MM.1S (cell line): ENCODE results near the gene S100B.

Experiments
- DNase-seq: peaks from one replicate; pipeline ENCODE4 v3.0.0-alpha.2; 2015
- H2AFZ ChIP-seq: fragments of 300-600 bp; sonication (generic); 2 replicates; pipeline ENCODE4 v1.6.0; 2016; ENCODE audit warnings: antibody characterized with exemption, low read length
- H3F3A ChIP-seq: fragments of 300-600 bp; sonication (generic); 2 replicates; pipeline ENCODE4 v1.6.1; 2016; ENCODE audit warnings: mild to moderate bottlenecking, antibody characterized with exemption, low read length, moderate library complexity, mixed read lengths; ENCODE audit not compliant: insufficient read depth
- H3K27ac ChIP-seq: fragments of 300-600 bp; sonication (generic); 2 replicates; pipeline ENCODE4 v1.5.1; 2016; ENCODE audit warnings: mild to moderate bottlenecking, low read length
- H3K27me3 ChIP-seq: fragments of 300-600 bp; sonication (generic); replicated peaks from 2 replicates; pipeline ENCODE4 v1.6.0; 2016; ENCODE audit warnings: low read length; ENCODE audit not compliant: insufficient read depth
- H3K36me3 ChIP-seq: fragments of 300-600 bp; sonication (generic); replicated peaks from 2 replicates; pipeline ENCODE4 v1.6.1; 2016; ENCODE audit warnings: mild to moderate bottlenecking, low read length, mixed read lengths; ENCODE audit not compliant: insufficient read depth
- H3K4me1 ChIP-seq: fragments of 300-600 bp; sonication (generic); 2 replicates; pipeline ENCODE4 v1.6.1; 2016; ENCODE audit warnings: low read length, mixed read lengths
- H3K4me2 ChIP-seq: fragments of 300-600 bp; sonication (generic); 2 replicates; pipeline ENCODE4 v1.6.0; 2016; ENCODE audit warnings: low read depth, low read length
- H3K4me3 ChIP-seq: fragments of 300-600 bp; sonication (generic); 2 replicates; pipeline ENCODE4 v1.5.1; 2016; ENCODE audit warnings: low read length, mixed read lengths
- H3K79me2 ChIP-seq: fragments of 300-600 bp; sonication (generic); 2 replicates; pipeline ENCODE4 v1.6.1; 2016; ENCODE audit warnings: mixed run types, low read length, mixed read lengths
- H3K9ac ChIP-seq: fragments of 300-600 bp; sonication (generic); 2 replicates; pipeline ENCODE4 v1.6.1; 2016; ENCODE audit warnings: low read length, mixed read lengths
- H3K9me2 ChIP-seq: fragments of 300-600 bp; sonication (generic); replicated peaks from 2 replicates; pipeline ENCODE4 v1.6.1; 2016; ENCODE audit warnings: mild to moderate bottlenecking, low read length, mixed read lengths; ENCODE audit not compliant: insufficient read depth
- H3K9me3 ChIP-seq: fragments of 300-600 bp; sonication (generic); replicated peaks from 2 replicates; pipeline ENCODE4 v1.6.1; 2016; ENCODE audit warnings: mild to moderate bottlenecking, low read length, mixed read lengths; ENCODE audit not compliant: insufficient read depth
- H4K20me1 ChIP-seq: fragments of 300-600 bp; sonication (generic); 2 replicates; pipeline ENCODE4 v1.6.1; 2016; ENCODE audit warnings: mild to moderate bottlenecking, low read length, moderate library complexity, mixed read lengths; ENCODE audit not compliant: insufficient read depth
- CTCF ChIP-seq: fragments of 300-600 bp; sonication (generic); IDR thresholded peaks from 2 replicates; pipeline ENCODE4 v1.5.1; 2016; ENCODE audit warnings: antibody characterized with exemption, low read length, mixed read lengths
- EZH2 ChIP-seq: fragments of 300-600 bp; sonication (generic); optimal IDR thresholded peaks from 2 replicates; pipeline ENCODE3; 2017; ENCODE audit warnings: low read depth, mild to moderate bottlenecking, antibody characterized with exemption, low read length, mixed read lengths
- EZH2phosphoT487 ChIP-seq: fragments of 300-600 bp; sonication (generic); IDR thresholded peaks from 2 replicates; pipeline ENCODE4 v1.6.1; 2018; ENCODE audit warnings: antibody characterized with exemption, low read length

The S100B gene

GRCh38 chr21:46649356-46649755 is 44.5 kb upstream of the S100B start:
- Histone ChIP-seq H4K20me1 (no peaks in the 10 kb centered on the region), H3K79me2 (no peaks in the 10 kb centered on the region), H3K27me3 (no peaks in the 10 kb centered on the region), H3K36me3 (no peaks in the 10 kb centered on the region; the same call in 1 of the 2 replicates), H3K4me2 (no peak overlapping the region), H3K9me2 (no peaks in the 10 kb centered on the region), H3K4me3 (no peak overlapping the region), H3K9me3 (no peaks in the 10 kb centered on the region), H3K4me1 (no peaks in the 10 kb centered on the region), H3K9ac (no peak overlapping the region), H3F3A (no peaks in the 10 kb centered on the region), H3K27ac (no peak overlapping the region), H2AFZ (no peak overlapping the region)
- no peak for DNase-seq
- TF ChIP-seq EZH2phosphoT487: no peak
- TF ChIP-seq EZH2: no peak
- TF ChIP-seq CTCF: no peak

- Histone ChIP-seq H3K27me3 (no peaks in the 10 kb centered on the region), H3K4me2 (no peak overlapping the region), H3K27ac (no peak overlapping the region), H4K20me1 (no peaks in the 10 kb centered on the region), H3K4me1 (no peaks in the 10 kb centered on the region), H3K9ac (no peak overlapping the region), H3K4me3 (no peak overlapping the region), H3K9me3 (no peaks in the 10 kb centered on the region), H3F3A (no peaks in the 10 kb centered on the region), H2AFZ (no peak overlapping the region), H3K36me3 (no peaks in the 10 kb centered on the region; the same call in 1 of the 2 replicates), H3K79me2 (no peaks in the 10 kb centered on the region), H3K9me2 (no peaks in the 10 kb centered on the region)
- TF ChIP-seq EZH2: no peak
- no peak for TF ChIP-seq CTCF
- DNase-seq: no peak
These were observed 43.7 kb upstream of the S100B start for GRCh38 chr21:46648539-46648938.

- H3K79me2 ChIP-seq: no peaks in the 10 kb centered on the region
- no peaks in the 10 kb centered on the region for H4K20me1 ChIP-seq
- H2AFZ ChIP-seq: no peak overlapping the region
- no peaks in the 10 kb centered on the region; the same call in 1 of the 2 replicates for H3K36me3 ChIP-seq
- H3K4me1 ChIP-seq: no peaks in the 10 kb centered on the region
- H3K27ac ChIP-seq: no peak overlapping the region
- no peak overlapping the region for H3K4me3 ChIP-seq
- no peaks in the 10 kb centered on the region for H3K9me3 ChIP-seq
- no peaks in the 10 kb centered on the region for H3K27me3 ChIP-seq
- H3K9me2 ChIP-seq: no peaks in the 10 kb centered on the region
- H3K4me2 ChIP-seq: no peak overlapping the region
- H3F3A ChIP-seq: no peaks in the 10 kb centered on the region
- DNase-seq: no peak
- no peak for TF ChIP-seq EZH2phosphoT487
- TF ChIP-seq EZH2: no peak
- no peak for TF ChIP-seq CTCF
- H3K9ac ChIP-seq: no peak overlapping the region
These were observed 41.8 kb upstream of the S100B start for GRCh38 chr21:46646541-46647154.
